LoVo (cell line): Measurements from ENCODE around the gene HCN1.
"Not testable (repeated sequence)": the region's sequence is repeated elsewhere in the genome, so short reads cannot be mapped to it uniquely, and the experiment has no call there.

Source experiments
- DNase-seq: peaks from one replicate; pipeline ENCODE4 v3.0.0-alpha.2; 2016; ENCODE audit warnings: low spot score

Gene HCN1

GRCh38 chr5:45417285-45417998 lies 278.7 kb downstream of the HCN1 start:
- DNase-seq = no peak

- DNase-seq = no peak
Observed at GRCh38 chr5:45414620-45415573, 281.3 kb downstream of the HCN1 start.

- DNase-seq = no peak
Observed at GRCh38 chr5:45411971-45412612, 284.1 kb downstream of the HCN1 start.

- no peak for DNase-seq
Observed at GRCh38 chr5:45410304-45410995, 285.7 kb downstream of the HCN1 start.

- DNase-seq = no peak
Observed at GRCh38 chr5:45408067-45408466, 288.1 kb downstream of the HCN1 start.

- DNase-seq = no peak
Observed at GRCh38 chr5:45402804-45403455, 293.2 kb downstream of the HCN1 start.

- DNase-seq = no peak
Observed at GRCh38 chr5:45399041-45399440, 297.1 kb downstream of the HCN1 start.

- DNase-seq = peak; percentile 12
Observed at GRCh38 chr5:45385321-45386058, 310.7 kb downstream of the HCN1 start.

GRCh38 chr5:45383985-45384384 lies 312.2 kb downstream of the HCN1 start:
- no peak for DNase-seq

- no peak for DNase-seq
Observed at GRCh38 chr5:45382583-45382982, 313.6 kb downstream of the HCN1 start.

GRCh38 chr5:45376417-45376816 lies 319.8 kb downstream of the HCN1 start:
- no peak for DNase-seq

- DNase-seq = no peak
Observed at GRCh38 chr5:45372629-45373028, 323.6 kb downstream of the HCN1 start.

GRCh38 chr5:45371423-45371822 lies 324.8 kb downstream of the HCN1 start:
- DNase-seq = not testable (repeated sequence)

- DNase-seq = no peak
Observed at GRCh38 chr5:45355189-45355992, 340.8 kb downstream of the HCN1 start.

- DNase-seq = no peak
Observed at GRCh38 chr5:45336464-45336863, 359.7 kb downstream of the HCN1 start.

GRCh38 chr5:45335978-45336377 lies 360.2 kb downstream of the HCN1 start:
- DNase-seq = no peak

GRCh38 chr5:45335346-45335745 lies 360.8 kb downstream of the HCN1 start:
- DNase-seq = no peak

GRCh38 chr5:45334939-45335338 lies 361.2 kb downstream of the HCN1 start:
- DNase-seq = no peak

- not testable (repeated sequence) for DNase-seq
Observed at GRCh38 chr5:45312627-45313026, 383.6 kb downstream of the HCN1 start.

- DNase-seq = no peak
Observed at GRCh38 chr5:45295231-45295630, 400.9 kb downstream of the HCN1 start.
